Suprapubic skin (tissue), 4 donors: Measurements from ENCODE around the gene GJB5. TPM values are rescaled to one million over a fixed set of nuclear protein-coding genes. Genes with fewer than 3 reads are reported as not detected.

Source experiments
- DNase-seq, 2 donors: peaks; one replicate each; pipeline ENCODE4 v3.0.0-alpha.2; 2019; ENCODE audit warnings: low spot score in 2 of 2
- H3K27ac ChIP-seq: fragments of 200-600 bp; sonication (generic); one replicate; pipeline ENCODE4 v1.5.1; 2019
- H3K27me3 ChIP-seq: fragments of 200-600 bp; sonication (generic); one replicate; pipeline ENCODE4 v1.5.1; 2019
- H3K36me3 ChIP-seq: fragments of 200-600 bp; sonication (generic); one replicate; pipeline ENCODE4 v1.5.1; 2019
- H3K4me1 ChIP-seq: fragments of 200-600 bp; sonication (generic); one replicate; pipeline ENCODE4 v1.5.1; 2019
- H3K4me3 ChIP-seq: fragments of 200-600 bp; sonication (generic); one replicate; pipeline ENCODE4 v1.5.1; 2019; ENCODE audit warnings: mild to moderate bottlenecking
- H3K9me3 ChIP-seq: fragments of 200-600 bp; sonication (generic); one replicate; pipeline ENCODE4 v1.5.1; 2019
- CTCF ChIP-seq, 2 donors: fragments of 200-600 bp in 1 of 2; fragments of 450-650 bp in 1 of 2; sonication (generic) in 1 of 2; IDR thresholded peaks; one replicate each; pipeline ENCODE4 v1.5.1; 2016 to 2019; ENCODE audit warnings: antibody characterized with exemption in 2 of 2, mild to moderate bottlenecking in 1 of 2, moderate library complexity in 1 of 2
- EP300 ChIP-seq: sonication (generic); formaldehyde crosslinking; IDR thresholded peaks from one replicate; pipeline ENCODE4 v1.6.1; 2017; ENCODE audit warnings: antibody characterized with exemption
- POLR2A ChIP-seq, 2 donors: fragments of 450-650 bp; IDR thresholded peaks; one replicate each; pipeline ENCODE4 v1.6.1; 2017; ENCODE audit warnings: antibody characterized with exemption in 2 of 2, mild to moderate bottlenecking in 2 of 2, moderate library complexity in 2 of 2
- POLR2AphosphoS5 ChIP-seq, 3 donors: sonication (generic); formaldehyde crosslinking; IDR thresholded peaks; one replicate each; pipeline ENCODE4 v1.6.1; 2017; ENCODE audit warnings: antibody characterized with exemption in 3 of 3
- WGBS: methylation state at CpG from one replicate; pipeline ENCODE4 v1.1.5; 2018; 5-methylcytosine and 5-hydroxymethylcytosine counted together
- total RNA-seq, 4 donors: library from RNA; depleted of rRNA; stranded (reverse); fragments of >200 nt; gene quantifications; one replicate each; pipeline ENCODE4 v1.1.0, GENCODE V29; 2016

The GJB5 gene
- total RNA-seq, 4 donors from 2014 or later = 45.8 to 164 (median 123) TPM

DNA sequence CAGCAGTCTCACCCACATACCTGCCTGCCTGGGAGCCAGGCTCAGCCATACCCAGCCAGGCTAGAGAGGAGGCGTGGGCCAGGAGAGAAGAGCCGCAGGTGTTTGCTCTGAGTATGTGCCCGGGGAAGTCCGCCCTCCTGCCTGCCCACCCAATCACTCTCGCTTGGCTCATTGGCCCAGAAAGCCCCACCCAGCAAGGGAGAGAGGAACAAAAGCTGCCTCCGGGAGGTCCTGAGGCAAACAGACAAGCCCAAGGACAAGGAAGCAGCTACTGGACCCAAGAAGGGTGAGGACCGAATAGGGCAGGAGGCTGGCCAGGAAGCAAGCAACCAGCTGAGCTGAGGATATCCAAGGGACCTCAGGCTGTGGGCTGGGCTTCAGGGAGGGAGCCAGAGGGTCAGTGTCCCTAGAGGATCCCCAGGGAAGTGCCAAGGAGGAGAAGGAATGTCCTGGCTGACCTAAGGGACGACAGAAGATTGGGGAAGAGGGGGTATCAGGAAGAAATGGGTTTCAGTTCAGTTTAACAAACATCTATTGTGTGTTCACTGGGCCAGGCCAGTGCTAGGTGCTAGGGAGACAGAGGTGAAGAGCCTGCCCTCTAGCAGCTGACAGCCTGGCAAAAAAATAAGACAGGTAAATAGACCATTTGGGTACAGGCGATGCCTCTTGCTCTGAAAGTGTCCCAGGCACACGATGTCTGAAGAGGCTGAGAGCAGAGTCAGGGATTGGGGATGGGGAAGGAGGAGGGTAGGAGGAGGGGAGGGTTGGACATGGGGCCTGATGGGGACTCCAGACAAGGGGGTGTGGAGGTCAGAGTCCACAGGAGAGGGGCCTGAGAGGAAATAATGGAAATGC, 4.9 kb downstream of the GJB5 start, which contains the start of gene GJB4:
GJB4 (plus strand) TSS at position 238 of the 855 bp plus-strand sequence. CDS start 1,515 bp downstream, outside the sequence.
- 35% methylated on average over 6 of the region's 10 CpGs for WGBS
- no peak for TF ChIP-seq EP300
- H3K9me3 ChIP-seq = no peaks in the 10 kb centered on the region
- H3K36me3 ChIP-seq = no peaks in the 10 kb centered on the region
- peaks cover 34% of the 10 kb centered on the region for H3K4me1 ChIP-seq
- no peak for DNase-seq
- H3K27me3 ChIP-seq = no peaks in the 10 kb centered on the region
- H3K4me3 ChIP-seq = no peak within 1 kb of the TSS
- peak within 1 kb of the TSS; percentile 30 for H3K27ac ChIP-seq

- H3K4me3 ChIP-seq = no peak overlapping the region
- H3K27ac ChIP-seq = no peak overlapping the region
- no peaks in the 10 kb centered on the region for H3K9me3 ChIP-seq
- no peaks in the 10 kb centered on the region for H3K36me3 ChIP-seq
- peaks cover 30% of the 10 kb centered on the region for H3K4me1 ChIP-seq
- DNase-seq = no peak
- WGBS = 95% methylated on average over 29 of the region's 33 CpGs
- no peak for TF ChIP-seq CTCF (IDR thresholded peaks at IDR 0.05)
- TF ChIP-seq POLR2AphosphoS5 (IDR thresholded peaks at IDR 0.05) = no peak
- TF ChIP-seq EP300 = no peak
- TF ChIP-seq POLR2A (IDR thresholded peaks at IDR 0.05) = no peak
- H3K27me3 ChIP-seq = no peaks in the 10 kb centered on the region
These were observed 6.4 kb downstream of the GJB5 start for GRCh38 chr1:34761176-34761761.

DNA sequence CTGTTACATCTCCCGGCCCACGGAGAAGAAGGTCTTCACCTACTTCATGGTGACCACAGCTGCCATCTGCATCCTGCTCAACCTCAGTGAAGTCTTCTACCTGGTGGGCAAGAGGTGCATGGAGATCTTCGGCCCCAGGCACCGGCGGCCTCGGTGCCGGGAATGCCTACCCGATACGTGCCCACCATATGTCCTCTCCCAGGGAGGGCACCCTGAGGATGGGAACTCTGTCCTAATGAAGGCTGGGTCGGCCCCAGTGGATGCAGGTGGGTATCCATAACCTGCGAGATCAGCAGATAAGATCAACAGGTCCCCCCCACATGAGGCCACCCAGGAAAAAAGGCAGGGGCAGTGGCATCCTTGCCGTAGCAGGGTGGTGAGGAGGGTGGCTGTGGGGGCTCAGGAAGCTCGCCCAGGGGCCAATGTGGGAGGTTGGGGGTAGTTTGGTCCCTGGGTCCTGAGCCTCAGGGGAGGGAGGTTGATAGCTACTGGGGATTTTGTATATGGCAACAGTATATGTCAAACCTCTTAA, 7.0 kb downstream of the GJB5 start:
- no peaks in the 10 kb centered on the region for H3K9me3 ChIP-seq
- H3K4me3 ChIP-seq = no peak overlapping the region
- 90% methylated on average over 13 of the region's 13 CpGs for WGBS
- H3K27ac ChIP-seq = no peak overlapping the region
- no peaks in the 10 kb centered on the region for H3K36me3 ChIP-seq
- no peak for TF ChIP-seq POLR2A (IDR thresholded peaks at IDR 0.05)
- no peak for TF ChIP-seq CTCF (IDR thresholded peaks at IDR 0.05)
- no peak for TF ChIP-seq EP300
- no peak for TF ChIP-seq POLR2AphosphoS5 (IDR thresholded peaks at IDR 0.05)
- no peak for DNase-seq
- H3K27me3 ChIP-seq = no peaks in the 10 kb centered on the region
- peaks cover 24% of the 10 kb centered on the region for H3K4me1 ChIP-seq

- Histone ChIP-seq H3K27ac (no peak overlapping the region), H3K36me3 (no peaks in the 10 kb centered on the region), H3K27me3 (no peaks in the 10 kb centered on the region), H3K4me3 (no peak overlapping the region), H3K4me1 (peaks cover 19% of the 10 kb centered on the region), H3K9me3 (no peaks in the 10 kb centered on the region)
- no peak for DNase-seq
- 61% methylated on average over 5 of the region's 7 CpGs for WGBS
- TF ChIP-seq POLR2AphosphoS5 (IDR thresholded peaks at IDR 0.05) = no peak
- no peak for TF ChIP-seq POLR2A (IDR thresholded peaks at IDR 0.05)
- no peak for TF ChIP-seq CTCF (IDR thresholded peaks at IDR 0.05)
- TF ChIP-seq EP300 = no peak
These were observed 7.8 kb downstream of the GJB5 start for GRCh38 chr1:34762474-34763141.

GRCh38 chr1:34763142-34763781, 8.4 kb downstream of the GJB5 start:
- H3K27ac ChIP-seq = no peak overlapping the region
- WGBS = 47% methylated on average over 8 of the region's 8 CpGs

More at GRCh38 chr1:34763142-34763781, 8.4 kb downstream of the GJB5 start:
- no peaks in the 10 kb centered on the region for H3K36me3 ChIP-seq
- H3K4me3 ChIP-seq = no peak overlapping the region
- H3K9me3 ChIP-seq = no peaks in the 10 kb centered on the region
- peaks cover 14% of the 10 kb centered on the region for H3K4me1 ChIP-seq
- DNase-seq = no peak
- TF ChIP-seq CTCF (IDR thresholded peaks at IDR 0.05) = no peak
- TF ChIP-seq POLR2AphosphoS5 (IDR thresholded peaks at IDR 0.05) = no peak
- no peak for TF ChIP-seq POLR2A (IDR thresholded peaks at IDR 0.05)
- TF ChIP-seq EP300 = no peak
- no peaks in the 10 kb centered on the region for H3K27me3 ChIP-seq
